Activated naive CD4-positive, alpha-beta T cell treated with anti-CD3 and anti-CD28 coated beads for 36 hours (primary cell): ENCODE results near the gene PDLIM1. TPM values are rescaled to one million over a fixed set of nuclear protein-coding genes. Genes with fewer than 3 reads are reported as not detected.

Experiments used
- CTCF ChIA-PET: fragments of 350-600 bp; sonication (Branson Sonifier 250); formaldehyde crosslinking; loops from one replicate; lab custom pipeline; 2021; ENCODE audit warnings: antibody characterized with exemption; lab: Charles Lee
- DNase-seq: peaks from one replicate; pipeline ENCODE4 v3.0.0-alpha.2; 2020
- H3K27ac Mint-ChIP-seq: one replicate; pipeline ENCODE4 v1.8.0; 2021; ENCODE audit warnings: mild to moderate bottlenecking, mixed read lengths
- H3K27me3 Mint-ChIP-seq: one replicate; pipeline ENCODE4 v1.8.0; 2021; ENCODE audit warnings: low read depth, mixed read lengths
- H3K36me3 Mint-ChIP-seq: one replicate; pipeline ENCODE4 v1.8.0; 2021; ENCODE audit warnings: low read depth, mixed read lengths
- H3K4me1 Mint-ChIP-seq: one replicate; pipeline ENCODE4 v1.8.0; 2021; ENCODE audit warnings: low read depth, mixed read lengths
- H3K4me3 Mint-ChIP-seq: one replicate; pipeline ENCODE4 v1.8.0; 2021; ENCODE audit warnings: mild to moderate bottlenecking, moderate library complexity, mixed read lengths
- H3K9me3 Mint-ChIP-seq: one replicate; pipeline ENCODE4 v1.8.0; 2021; ENCODE audit warnings: mixed read lengths
- intact Hi-C: fragments of 100-400 bp; cut with micrococcal nuclease; formaldehyde crosslinking; loops from one replicate; pipeline ENCODE4 v1.15.1; 2023
- total RNA-seq, 2 experiments: library from RNA; stranded (reverse); gene quantifications; one replicate each; pipeline ENCODE4 v1.2.3, GENCODE V29; 2021

The PDLIM1 gene
- total RNA-seq, 2 experiments from 2014 or later: 0.27 to 0.33 TPM

GRCh38 chr10:95280637-95281036 lies 10.2 kb downstream of the PDLIM1 start:
- no peaks in the 10 kb centered on the region for H3K9me3 Mint-ChIP-seq
- DNase-seq: no peak
- CTCF ChIA-PET: interaction anchor here (0.7 kb wide), 1 partner anchor 1527 kb away, joined by 4 read pairs; no protein-coding TSS in a partner anchor
- intact Hi-C loops: no loop called here
- no peak overlapping the region for H3K27ac Mint-ChIP-seq
- H3K36me3 Mint-ChIP-seq: no peaks in the 10 kb centered on the region
- H3K4me1 Mint-ChIP-seq: no peaks in the 10 kb centered on the region
- peaks cover 12% of the 10 kb centered on the region for H3K27me3 Mint-ChIP-seq
- no peak overlapping the region for H3K4me3 Mint-ChIP-seq

- CTCF ChIA-PET: no interaction called here
- Mint-ChIP-seq H3K4me1 (no peaks in the 10 kb centered on the region), H3K4me3 (no peak overlapping the region), H3K36me3 (no peaks in the 10 kb centered on the region), H3K9me3 (no peaks in the 10 kb centered on the region), H3K27me3 (peaks cover 4% of the 10 kb centered on the region), H3K27ac (no peak overlapping the region)
- intact Hi-C loops: no loop called here
- DNase-seq: no peak
These were observed 11.6 kb downstream of the PDLIM1 start for GRCh38 chr10:95279042-95279820.

DNA sequence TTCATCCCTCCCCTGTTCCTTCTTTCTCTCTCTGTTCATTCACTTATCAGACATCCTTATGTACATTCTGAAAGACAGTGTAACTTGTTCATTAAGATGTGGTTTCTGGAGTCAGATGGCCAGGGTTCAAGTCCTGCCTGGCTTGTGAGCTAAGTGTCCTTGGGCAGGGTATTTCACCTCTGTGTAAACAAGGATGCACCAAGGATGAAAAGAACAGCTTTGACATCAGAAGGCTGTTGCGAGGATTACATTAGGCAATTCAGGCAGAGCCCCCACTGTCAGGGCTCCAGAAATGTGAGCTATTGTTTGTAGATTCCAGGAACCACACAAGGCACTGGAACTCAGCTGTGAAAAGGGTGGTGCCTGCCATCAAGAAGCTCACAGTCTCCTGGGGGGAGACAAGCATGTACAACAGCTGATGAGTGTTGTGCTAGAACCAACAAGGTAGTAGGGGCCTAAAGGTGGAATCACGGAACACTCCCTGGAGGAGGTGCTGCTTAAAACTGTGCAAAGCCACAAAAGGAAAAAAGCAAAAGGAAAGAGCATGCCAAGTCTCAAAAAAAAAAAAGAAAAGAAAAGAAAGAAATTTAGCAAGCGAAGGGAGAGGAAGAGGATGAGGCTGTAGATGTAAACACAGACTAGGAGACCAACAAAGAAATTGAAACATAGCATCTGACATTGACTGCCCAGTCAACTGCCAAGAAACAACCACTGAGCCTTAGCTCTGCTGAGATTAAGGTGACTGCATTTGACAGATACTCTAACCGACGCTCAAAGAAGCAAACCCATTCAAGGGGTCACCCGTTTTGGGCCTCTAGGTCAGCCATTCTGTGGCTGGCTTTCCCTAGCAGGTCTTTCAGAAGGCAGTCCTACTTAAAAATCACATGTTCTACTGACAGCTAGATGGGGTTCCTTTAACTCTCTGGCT lies 12.5 kb downstream of the PDLIM1 start:
- CTCF ChIA-PET: no interaction called here

DNA sequence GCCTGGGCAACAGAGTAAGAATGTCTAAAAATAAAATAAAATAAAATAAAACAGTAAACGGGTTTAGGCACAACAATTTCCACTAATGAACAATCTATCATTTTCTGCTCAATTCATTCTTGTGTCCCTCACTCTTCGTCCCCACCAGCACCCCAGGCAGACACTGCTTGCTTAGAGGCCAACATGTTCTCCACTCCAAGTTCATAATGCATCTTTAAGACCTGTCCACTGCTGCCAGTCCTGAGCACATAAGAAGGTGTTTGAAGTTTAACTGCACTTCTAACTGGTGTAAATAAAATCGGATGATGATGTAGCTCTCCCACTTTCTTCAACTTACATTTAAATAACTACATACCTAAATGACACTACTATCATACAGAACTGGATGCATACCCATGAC lies 13.2 kb downstream of the PDLIM1 start:
- CTCF ChIA-PET: no interaction called here
- H3K27ac Mint-ChIP-seq: no peak overlapping the region

More for the DNA sequence above, 12.5 kb downstream of the PDLIM1 start:
- H3K9me3 Mint-ChIP-seq: no peaks in the 10 kb centered on the region
- no peak for DNase-seq
- H3K4me3 Mint-ChIP-seq: no peak overlapping the region
- intact Hi-C loops: no loop called here
- H3K27ac Mint-ChIP-seq: no peak overlapping the region
- H3K27me3 Mint-ChIP-seq: no peaks in the 10 kb centered on the region
- no peaks in the 10 kb centered on the region for H3K4me1 Mint-ChIP-seq
- no peaks in the 10 kb centered on the region for H3K36me3 Mint-ChIP-seq

GRCh38 chr10:95277201-95277570 lies 13.6 kb downstream of the PDLIM1 start:
- CTCF ChIA-PET: no interaction called here
- Mint-ChIP-seq H3K4me3 (no peak overlapping the region), H3K9me3 (no peaks in the 10 kb centered on the region), H3K4me1 (no peaks in the 10 kb centered on the region), H3K36me3 (no peaks in the 10 kb centered on the region), H3K27ac (no peak overlapping the region), H3K27me3 (no peaks in the 10 kb centered on the region)
- intact Hi-C loops: no loop called here
- no peak for DNase-seq

More for the DNA sequence above, 13.2 kb downstream of the PDLIM1 start:
- intact Hi-C loops: no loop called here
- no peak overlapping the region for H3K4me3 Mint-ChIP-seq
- H3K4me1 Mint-ChIP-seq: no peaks in the 10 kb centered on the region
- H3K27me3 Mint-ChIP-seq: no peaks in the 10 kb centered on the region
- no peak for DNase-seq
- no peaks in the 10 kb centered on the region for H3K9me3 Mint-ChIP-seq
- H3K36me3 Mint-ChIP-seq: no peaks in the 10 kb centered on the region

DNA sequence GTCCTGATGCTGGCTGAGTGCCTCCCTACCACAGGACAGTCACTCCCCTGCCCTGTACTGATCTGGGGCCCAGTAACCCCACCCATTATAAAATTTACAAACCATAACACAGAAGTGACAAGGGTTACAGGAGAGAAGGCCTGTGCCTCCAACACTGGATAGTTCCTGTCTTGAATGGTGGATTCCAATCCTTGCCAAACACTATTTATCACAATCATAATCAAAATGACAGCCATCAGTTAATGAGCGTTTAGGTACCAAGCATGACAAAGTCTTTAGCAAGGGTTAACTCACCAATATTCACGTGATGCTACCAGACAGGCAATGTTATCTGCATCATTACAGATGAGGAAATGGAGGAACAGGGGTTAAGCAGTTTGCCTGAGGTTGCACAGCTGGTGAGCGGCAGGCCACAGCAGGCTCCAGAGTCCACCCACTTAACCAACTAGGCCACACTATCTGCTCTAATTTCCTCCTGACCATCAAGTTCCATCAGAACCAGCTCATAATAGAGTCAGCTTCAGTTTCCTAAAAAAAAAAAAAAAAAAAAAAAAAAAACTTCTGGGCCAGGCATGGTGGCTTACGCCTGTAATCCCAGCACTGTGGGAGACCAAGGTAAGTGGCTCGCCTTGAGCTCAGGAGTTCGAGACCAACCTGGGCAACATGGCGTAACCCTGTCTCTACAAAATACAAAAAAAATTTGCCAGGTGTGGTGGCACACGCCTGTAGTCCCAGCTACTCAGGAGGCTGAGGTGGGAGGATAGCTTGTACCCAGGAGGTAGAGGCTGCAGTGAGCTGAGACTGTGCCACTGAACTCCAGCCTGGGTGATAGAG lies 14.2 kb downstream of the PDLIM1 start:
- H3K4me3 Mint-ChIP-seq: no peak overlapping the region
- DNase-seq: no peak
- no peak overlapping the region for H3K27ac Mint-ChIP-seq
- no peaks in the 10 kb centered on the region for H3K9me3 Mint-ChIP-seq
- no peaks in the 10 kb centered on the region for H3K27me3 Mint-ChIP-seq
- intact Hi-C loops: no loop called here
- no peaks in the 10 kb centered on the region for H3K36me3 Mint-ChIP-seq
- H3K4me1 Mint-ChIP-seq: no peaks in the 10 kb centered on the region
- CTCF ChIA-PET: no interaction called here

DNA sequence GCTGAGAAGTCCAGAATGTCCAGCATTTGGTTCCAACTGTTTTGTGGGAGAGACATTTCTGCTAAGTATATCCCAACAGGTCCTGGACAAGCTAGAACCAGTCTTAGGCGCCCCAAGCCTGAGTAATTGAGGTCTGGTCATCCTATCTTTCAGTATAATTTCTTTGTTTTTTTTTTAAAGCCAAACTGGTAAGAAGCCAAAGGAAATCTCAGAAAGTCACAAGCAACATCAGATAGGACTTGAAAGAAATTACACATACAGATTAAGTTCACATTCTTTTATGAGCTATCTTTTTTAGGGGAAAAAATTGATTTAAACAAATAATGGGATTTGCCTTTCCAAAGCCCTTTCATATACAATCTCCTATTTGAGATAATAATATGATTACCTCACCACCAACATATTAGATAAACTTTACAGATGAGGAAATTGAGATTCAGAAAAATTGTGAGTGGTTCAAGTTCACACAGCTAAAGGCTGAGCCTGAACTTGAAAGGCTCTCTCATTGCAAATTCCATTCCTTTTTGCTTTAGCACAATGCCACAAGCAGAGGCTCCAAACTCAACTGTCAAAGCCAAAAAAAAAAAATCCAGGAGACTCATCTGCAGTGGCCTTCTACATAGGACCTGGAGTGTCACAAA lies 15.0 kb downstream of the PDLIM1 start:
- H3K4me3 Mint-ChIP-seq: no peak overlapping the region
- CTCF ChIA-PET: interaction anchor here (0.8 kb wide), 1 partner anchor 84 kb away, joined by 3 read pairs; no protein-coding TSS in a partner anchor
- H3K4me1 Mint-ChIP-seq: no peaks in the 10 kb centered on the region
- DNase-seq: no peak
- no peaks in the 10 kb centered on the region for H3K9me3 Mint-ChIP-seq
- H3K27ac Mint-ChIP-seq: no peak overlapping the region
- no peaks in the 10 kb centered on the region for H3K36me3 Mint-ChIP-seq
- intact Hi-C loops: no loop called here
- no peaks in the 10 kb centered on the region for H3K27me3 Mint-ChIP-seq

GRCh38 chr10:95273393-95274312 lies 17.1 kb downstream of the PDLIM1 start:
- DNase-seq: no peak
- Mint-ChIP-seq H3K27me3 (no peaks in the 10 kb centered on the region), H3K9me3 (no peaks in the 10 kb centered on the region), H3K36me3 (no peaks in the 10 kb centered on the region), H3K27ac (no peak overlapping the region), H3K4me3 (no peak overlapping the region), H3K4me1 (no peaks in the 10 kb centered on the region)
- CTCF ChIA-PET: interaction anchor here (0.6 kb wide), 1 partner anchor 92 kb away, joined by 3 read pairs; no protein-coding TSS in a partner anchor
- intact Hi-C loops: no loop called here

DNA sequence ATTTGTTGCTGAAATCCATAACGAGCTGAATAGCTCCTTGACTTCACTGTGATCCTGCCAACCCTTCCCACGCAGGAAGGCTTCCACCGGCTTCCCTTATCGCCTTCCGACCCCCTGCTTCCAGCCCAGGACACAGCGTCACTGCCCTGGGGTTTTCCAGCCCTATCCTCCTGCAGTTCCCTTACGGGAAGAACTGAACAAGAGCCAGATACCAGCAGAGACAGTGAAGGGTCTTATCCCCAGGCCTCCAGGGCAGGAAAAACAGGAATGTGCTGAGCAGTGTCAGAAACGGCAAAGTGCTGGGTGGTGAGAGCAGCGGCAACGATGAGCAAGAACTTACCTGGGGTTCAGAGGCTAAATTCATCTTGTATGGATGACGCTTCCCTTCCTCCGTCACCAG lies 22.4 kb downstream of the PDLIM1 start:
- intact Hi-C loops: no loop called here
- Mint-ChIP-seq H3K36me3 (no peaks in the 10 kb centered on the region), H3K27me3 (no peaks in the 10 kb centered on the region), H3K4me3 (no peak overlapping the region), H3K27ac (no peak overlapping the region), H3K9me3 (no peaks in the 10 kb centered on the region), H3K4me1 (no peaks in the 10 kb centered on the region)
- CTCF ChIA-PET: no interaction called here
- DNase-seq: no peak

- no peaks in the 10 kb centered on the region for H3K9me3 Mint-ChIP-seq
- no peaks in the 10 kb centered on the region for H3K4me1 Mint-ChIP-seq
- intact Hi-C loops: no loop called here
- H3K4me3 Mint-ChIP-seq: no peak overlapping the region
- H3K36me3 Mint-ChIP-seq: no peaks in the 10 kb centered on the region
- H3K27ac Mint-ChIP-seq: no peak overlapping the region
- no peak for DNase-seq
- H3K27me3 Mint-ChIP-seq: peaks cover 2% of the 10 kb centered on the region
- CTCF ChIA-PET: no interaction called here
These were observed 23.6 kb downstream of the PDLIM1 start for GRCh38 chr10:95267251-95267650.

DNA sequence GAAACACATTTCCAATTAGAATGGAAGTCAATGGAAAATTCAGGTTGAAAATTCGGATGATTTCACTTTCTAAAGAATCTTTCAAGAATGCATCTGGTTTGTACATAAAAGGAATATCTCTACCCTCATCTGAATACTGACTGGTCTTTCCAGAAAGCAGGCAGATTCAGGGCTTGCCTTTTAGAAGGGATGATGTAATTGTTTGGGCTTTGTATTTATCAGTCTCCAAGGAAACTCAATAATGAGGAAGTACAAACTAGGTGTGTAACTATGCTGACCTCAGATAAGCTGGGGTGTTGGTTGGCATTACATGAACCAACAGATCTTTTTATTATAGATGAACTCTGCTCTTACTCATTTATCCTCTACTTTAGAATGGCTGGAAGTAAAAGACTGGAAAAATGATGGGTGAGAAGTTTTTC lies 24.1 kb downstream of the PDLIM1 start:
- intact Hi-C loops: no loop called here
- CTCF ChIA-PET: no interaction called here
- DNase-seq: no peak
- no peak overlapping the region for H3K4me3 Mint-ChIP-seq
- no peaks in the 10 kb centered on the region for H3K36me3 Mint-ChIP-seq
- H3K27me3 Mint-ChIP-seq: peaks cover 2% of the 10 kb centered on the region
- no peak overlapping the region for H3K27ac Mint-ChIP-seq
- H3K4me1 Mint-ChIP-seq: no peaks in the 10 kb centered on the region
- no peaks in the 10 kb centered on the region for H3K9me3 Mint-ChIP-seq
